Sigmoid colon (tissue), 7 donors: ENCODE measurements around the gene PGM5. TPM values are rescaled to one million over a fixed set of nuclear protein-coding genes. Genes with fewer than 3 reads are reported as not detected.

Source experiments
- DNase-seq: peaks from one replicate; pipeline ENCODE4 v3.0.0-alpha.2; 2019
- H3K27ac ChIP-seq, 4 donors: fragments of 200-600 bp; sonication (generic); one replicate each; pipeline ENCODE4 v1.5.1; 2016 to 2019; ENCODE audit warnings: mild to moderate bottlenecking in 1 of 4
- H3K27me3 ChIP-seq, 3 donors: fragments of 200-600 bp; sonication (generic); one replicate each; pipeline ENCODE4 v1.5.1; 2019; ENCODE audit warnings: mild to moderate bottlenecking in 1 of 3
- H3K36me3 ChIP-seq, 4 donors: fragments of 200-600 bp; sonication (generic); one replicate each; pipeline ENCODE4 v1.5.1; 2016 to 2019
- H3K4me1 ChIP-seq, 4 donors: fragments of 200-600 bp; sonication (generic); one replicate each; pipeline ENCODE4 v1.5.1; 2017 to 2019
- H3K4me3 ChIP-seq, 4 donors: fragments of 200-600 bp; sonication (generic); one replicate each; pipeline ENCODE4 v1.5.1; 2017 to 2019; ENCODE audit warnings: mild to moderate bottlenecking in 2 of 4, moderate library complexity in 1 of 4
- H3K9me3 ChIP-seq, 4 donors: fragments of 200-600 bp in 3 of 4; sonication (generic) in 3 of 4; one replicate each; pipeline versions ENCODE4 v1.5.1 to v1.6.1; 2013 to 2019
- CTCF ChIP-seq, 4 experiments: fragments of 450-650 bp in 3 of 4; fragments of 200-600 bp in 1 of 4; IDR thresholded peaks; one replicate each; pipeline ENCODE4 v1.5.1; 2016 to 2019; ENCODE audit warnings: antibody characterized with exemption in 4 of 4, mild to moderate bottlenecking in 3 of 4, moderate library complexity in 2 of 4
- EP300 ChIP-seq, 4 donors: sonication (generic); formaldehyde crosslinking; IDR thresholded peaks; one replicate each; pipeline ENCODE4 v1.6.1; 2017; ENCODE audit warnings: antibody characterized with exemption in 4 of 4
- POLR2A ChIP-seq, 2 donors: fragments of 450-650 bp; IDR thresholded peaks; one replicate each; pipeline ENCODE4 v1.6.1; 2016; ENCODE audit warnings: antibody characterized with exemption in 2 of 2, mild to moderate bottlenecking in 2 of 2, moderate library complexity in 2 of 2
- POLR2AphosphoS5 ChIP-seq, 4 donors: sonication (generic); formaldehyde crosslinking; IDR thresholded peaks; one replicate each; pipeline ENCODE4 v1.6.1; 2017; ENCODE audit warnings: antibody characterized with exemption in 4 of 4
- WGBS, 2 donors: extraction: QIAGEN DNeasy Blood & Tissue Kit; methylation state at CpG; one replicate each; pipeline ENCODE4 v1.1.7; 2013; 5-methylcytosine and 5-hydroxymethylcytosine counted together
- intact Hi-C: fragments of 100-400 bp; cut with DNase I; formaldehyde crosslinking; loops from one replicate; pipeline ENCODE4 v1.15.1; 2023
- polyA plus RNA-seq, 3 donors: library from polyadenylated mRNA; stranded (reverse); fragments of 200-250 nt; gene quantifications; one replicate each; pipeline ENCODE4 v1.2.3, GENCODE V29; 2013
- total RNA-seq, 4 donors: library from RNA; depleted of rRNA; stranded (reverse); fragments of >200 nt; gene quantifications; one replicate each; pipeline ENCODE4 v1.1.0, GENCODE V29; 2016
- donor health status: healthy with polysubstance abuse.
- donor health status: Bipolar disorder and iron deficiency.
- donor health status: healthy.

The PGM5 gene
- total and polyA plus RNA-seq, 7 donors = 3.9 to 670 (median 547) TPM

- intact Hi-C loops = no loop called here
- Histone ChIP-seq H3K4me3 (no peak overlapping the region), H3K27ac (peak overlapping the region; percentile 2 to 86 (median 80)), H3K36me3 (no peaks in the 10 kb centered on the region), H3K27me3 (no peaks in the 10 kb centered on the region), H3K9me3 (no peaks in the 10 kb centered on the region), H3K4me1 (peaks cover 0 to 97% (median 89%) of the 10 kb centered on the region in 4 donors)
- DNase-seq = no peak
- TF ChIP-seq POLR2A (IDR thresholded peaks at IDR 0.05) (no peak), EP300 (IDR thresholded peaks at IDR 0.05) (peak in 3 of 4 donors; percentile 11 to 78 (median 71)), POLR2AphosphoS5 (IDR thresholded peaks at IDR 0.05) (peak; percentile 40 to 78 (median 54)), CTCF (IDR thresholded peaks at IDR 0.05) (no peak)
- WGBS, 2 donors = 97 to 98% methylated on average over 1 of the region's 1 CpG
Observed at GRCh38 chr9:68431307-68431706, 74.9 kb downstream of the PGM5 start.

GRCh38 chr9:68433531-68434110 is 77.2 kb downstream of the PGM5 start:
- Histone ChIP-seq H3K9me3 (no peaks in the 10 kb centered on the region), H3K27ac (peak overlapping the region; percentile 39 to 86 (median 80)), H3K36me3 (no peaks in the 10 kb centered on the region), H3K4me3 (no peak overlapping the region), H3K4me1 (peaks cover 0 to 97% (median 90%) of the 10 kb centered on the region in 4 donors), H3K27me3 (no peaks in the 10 kb centered on the region)
- intact Hi-C loops = no loop called here
- 85 to 91% methylated on average over 6 of the region's 6 CpGs for WGBS, 2 donors
- peak; percentile 17 to 73 (median 48) for TF ChIP-seq POLR2AphosphoS5 (IDR thresholded peaks at IDR 0.05)
- TF ChIP-seq CTCF (IDR thresholded peaks at IDR 0.05) = no peak
- no peak for DNase-seq

GRCh38 chr9:68437785-68438184 is 81.4 kb downstream of the PGM5 start:
- H3K4me1 ChIP-seq = peaks cover 0 to 62% (median 59%) of the 10 kb centered on the region in 4 donors
- intact Hi-C loops = no loop called here
- TF ChIP-seq POLR2AphosphoS5 (IDR thresholded peaks at IDR 0.05) (peak; percentile 75 to 87 (median 82)), CTCF (IDR thresholded peaks at IDR 0.05) (no peak), EP300 (IDR thresholded peaks at IDR 0.05) (peak in 2 of 4 donors; percentile 71 to 90), POLR2A (IDR thresholded peaks at IDR 0.05) (no peak)
- peak overlapping the region; percentile 69 to 86 (median 80) for H3K27ac ChIP-seq
- no peak overlapping the region for H3K4me3 ChIP-seq
- no peaks in the 10 kb centered on the region for H3K27me3 ChIP-seq
- peak; percentile 93 for DNase-seq
- H3K36me3 ChIP-seq = no peaks in the 10 kb centered on the region
- 71 to 79% methylated on average over 7 of the region's 7 CpGs for WGBS, 2 donors
- no peaks in the 10 kb centered on the region for H3K9me3 ChIP-seq

- no peak for DNase-seq
- TF ChIP-seq CTCF (IDR thresholded peaks at IDR 0.05) = no peak
- no peak for TF ChIP-seq EP300 (IDR thresholded peaks at IDR 0.05)
- TF ChIP-seq POLR2A (IDR thresholded peaks at IDR 0.05) = no peak
- no peak for TF ChIP-seq POLR2AphosphoS5 (IDR thresholded peaks at IDR 0.05)
- Histone ChIP-seq H3K27me3 (no peaks in the 10 kb centered on the region), H3K27ac (peak overlapping the region; percentile 73 to 90 (median 86)), H3K4me3 (no peak overlapping the region), H3K4me1 (peaks cover 0 to 61% (median 45%) of the 10 kb centered on the region in 4 donors), H3K36me3 (no peaks in the 10 kb centered on the region), H3K9me3 (no peaks in the 10 kb centered on the region)
- intact Hi-C loops = no loop called here
- 12 to 54% methylated on average over 2 of the region's 2 CpGs for WGBS, 2 donors
Observed at GRCh38 chr9:68443624-68444023, 87.2 kb downstream of the PGM5 start.

GRCh38 chr9:68446836-68447235 is 90.4 kb downstream of the PGM5 start:
- H3K27me3 ChIP-seq = no peaks in the 10 kb centered on the region
- peak; percentile 95 for DNase-seq
- no peak for TF ChIP-seq CTCF (IDR thresholded peaks at IDR 0.05)
- TF ChIP-seq POLR2AphosphoS5 (IDR thresholded peaks at IDR 0.05) = peak in 3 of 4 donors; percentile 88 to 90 (median 89)
- TF ChIP-seq EP300 (IDR thresholded peaks at IDR 0.05) = peak; percentile 73 to 95 (median 90)
- no peak for TF ChIP-seq POLR2A (IDR thresholded peaks at IDR 0.05)
- no peak overlapping the region for H3K4me3 ChIP-seq
- peaks cover 0 to 88% (median 72%) of the 10 kb centered on the region in 4 donors for H3K4me1 ChIP-seq
- H3K36me3 ChIP-seq = no peaks in the 10 kb centered on the region
- 64 to 79% methylated on average over 7 of the region's 7 CpGs for WGBS, 2 donors
- H3K9me3 ChIP-seq = no peaks in the 10 kb centered on the region
- H3K27ac ChIP-seq = peak overlapping the region; percentile 73 to 90 (median 86)
- intact Hi-C loops = no loop called here
